Measurements from ENCODE around the gene CCNG1.

GRCh38 chr5:163407034-163407655 is 30.2 kb upstream of the CCNG1 start:
- TF ChIP-seq CTCF (conservative IDR thresholded peaks at IDR 0.05; ENCODE audit: low read length), result no peak
- no peak for TF ChIP-seq EZH2phosphoT487 (IDR thresholded peaks at IDR 0.05; ENCODE audit: borderline replicate concordance)

All from Loucy (cell line).